HG03558 (cell line): Measurements from ENCODE around the gene CARNS1.

Experiments
- ATAC-seq: cut with Tn5 transposase; IDR thresholded peaks from one replicate; pipeline ENCODE4 v1.9.1; 2021; ENCODE audit warnings: moderate number of reproducible peaks; ENCODE audit not compliant: unreplicated experiment; ENCODE audit errors: extremely low read depth

The CARNS1 gene, protein sequence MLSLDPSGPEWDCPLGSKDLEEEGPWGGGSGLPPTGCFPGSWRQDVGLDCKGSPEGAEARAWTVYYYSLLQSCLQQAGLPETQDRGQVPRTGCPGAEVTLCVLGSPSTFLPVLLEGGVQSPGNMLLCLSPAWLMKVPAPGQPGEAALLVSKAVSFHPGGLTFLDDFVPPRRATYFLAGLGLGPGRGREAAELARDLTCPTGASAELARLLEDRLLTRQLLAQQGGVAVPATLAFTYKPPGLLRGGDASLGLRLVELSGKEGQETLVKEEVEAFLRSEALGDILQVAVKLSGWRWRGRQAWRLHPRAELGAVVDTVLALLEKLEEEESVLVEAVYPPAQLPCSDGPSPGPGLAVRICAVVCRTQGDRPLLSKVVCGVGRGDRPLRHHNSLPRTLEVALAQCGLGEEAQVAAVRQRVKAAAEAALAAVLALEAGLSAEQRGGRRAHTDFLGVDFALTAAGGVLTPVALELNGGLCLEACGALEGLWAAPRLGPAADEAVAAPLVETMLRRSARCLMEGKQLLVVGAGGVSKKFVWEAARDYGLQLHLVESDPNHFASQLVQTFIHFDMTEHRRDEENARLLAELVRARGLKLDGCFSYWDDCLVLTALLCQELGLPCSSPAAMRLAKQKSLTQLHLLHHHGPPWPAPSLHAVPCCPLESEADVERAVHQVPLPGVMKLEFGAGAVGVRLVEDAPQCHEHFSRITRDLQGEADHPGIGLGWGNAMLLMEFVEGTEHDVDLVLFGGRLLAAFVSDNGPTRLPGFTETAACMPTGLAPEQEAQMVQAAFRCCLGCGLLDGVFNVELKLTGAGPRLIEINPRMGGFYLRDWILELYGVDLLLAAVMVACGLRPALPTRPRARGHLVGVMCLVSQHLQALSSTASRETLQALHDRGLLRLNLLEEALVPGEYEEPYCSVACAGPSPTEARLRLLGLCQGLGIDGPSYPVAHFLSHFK

DNA sequence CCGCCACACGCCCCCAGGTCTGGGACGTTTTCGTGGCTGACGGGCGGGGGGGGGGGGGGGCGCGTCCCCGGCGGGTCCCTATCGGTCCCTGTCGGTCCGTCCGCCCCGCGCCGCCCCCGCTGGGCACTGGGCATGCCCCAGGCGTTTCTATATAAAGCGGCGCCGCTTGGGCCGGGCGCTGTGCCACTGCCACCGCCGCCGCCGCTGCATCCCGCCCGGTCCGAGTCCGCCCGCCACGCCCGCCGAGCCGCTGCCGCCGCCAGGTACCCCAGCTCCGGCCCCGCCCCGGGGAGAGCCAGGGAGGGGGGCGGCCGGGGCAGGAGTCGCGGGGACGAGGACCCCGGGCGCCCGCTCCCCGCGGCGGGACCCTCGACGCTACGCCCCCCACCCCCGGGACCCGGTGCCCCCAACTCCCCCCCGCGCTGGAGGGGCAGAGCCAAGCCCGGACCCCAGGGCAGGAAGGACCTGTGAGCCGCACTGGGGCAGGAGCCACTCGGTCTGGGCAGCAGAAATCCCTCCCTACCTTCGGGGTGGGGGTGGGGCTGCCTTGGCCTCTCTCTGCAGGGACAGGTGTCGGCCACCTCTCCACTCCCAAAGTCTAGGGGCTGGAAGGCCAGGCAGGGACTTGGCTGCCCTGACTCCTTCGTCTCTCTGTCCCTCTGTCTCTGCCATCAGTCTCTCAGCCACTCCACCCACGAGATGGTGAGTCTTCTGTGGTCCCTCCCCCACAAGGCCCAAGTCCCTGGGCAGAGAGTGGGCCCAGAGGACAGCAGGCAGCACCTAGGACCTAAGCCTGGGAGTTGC lies at the start of gene CARNS1:
Gene CARNS1 (plus strand): TSS at position 178 of the 804 bp plus-strand sequence. CDS start 522 bp downstream, at position 700.
- ATAC-seq: no peak

DNA sequence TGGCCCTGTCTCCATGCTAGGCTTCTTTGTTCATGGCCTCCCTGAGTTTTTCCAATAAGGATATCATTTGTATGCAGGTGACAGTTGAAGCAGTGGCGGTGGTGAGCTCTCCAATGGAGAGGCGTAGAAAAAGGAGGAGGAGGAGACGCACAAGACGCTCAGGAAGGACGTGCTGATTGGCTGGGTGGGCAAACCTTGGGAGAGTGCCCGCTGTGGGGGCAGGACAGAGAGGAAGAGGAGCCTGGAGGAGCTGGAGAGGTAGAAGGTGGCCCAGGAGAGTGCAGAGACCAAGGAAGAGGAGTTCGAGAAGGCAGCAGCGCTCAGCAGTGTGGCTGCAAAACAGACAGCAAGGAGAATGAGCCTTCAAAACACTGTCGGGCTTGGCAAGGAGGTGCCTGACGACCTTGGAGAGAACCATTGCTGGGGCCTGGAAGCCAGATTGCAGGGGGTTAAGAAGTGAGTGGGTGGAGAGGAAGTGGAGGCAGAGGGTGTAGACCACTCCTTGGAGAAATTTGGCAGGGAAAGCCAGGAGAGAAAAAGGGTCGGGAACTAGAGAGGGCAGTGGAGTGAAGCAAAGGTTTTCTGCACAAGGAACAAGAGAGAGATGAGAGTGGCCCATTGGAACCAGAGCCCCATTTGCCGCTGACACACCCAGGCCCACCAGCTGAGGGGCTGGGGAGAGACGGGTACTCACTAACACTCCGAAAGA lies 49.6 kb upstream of the CARNS1 start:
- no peak for ATAC-seq

GRCh38 chr11:67366546-67366945 lies 48.9 kb upstream of the CARNS1 start:
- ATAC-seq: no peak

GRCh38 chr11:67366961-67367760 lies 48.3 kb upstream of the CARNS1 start:
- no peak for ATAC-seq

DNA sequence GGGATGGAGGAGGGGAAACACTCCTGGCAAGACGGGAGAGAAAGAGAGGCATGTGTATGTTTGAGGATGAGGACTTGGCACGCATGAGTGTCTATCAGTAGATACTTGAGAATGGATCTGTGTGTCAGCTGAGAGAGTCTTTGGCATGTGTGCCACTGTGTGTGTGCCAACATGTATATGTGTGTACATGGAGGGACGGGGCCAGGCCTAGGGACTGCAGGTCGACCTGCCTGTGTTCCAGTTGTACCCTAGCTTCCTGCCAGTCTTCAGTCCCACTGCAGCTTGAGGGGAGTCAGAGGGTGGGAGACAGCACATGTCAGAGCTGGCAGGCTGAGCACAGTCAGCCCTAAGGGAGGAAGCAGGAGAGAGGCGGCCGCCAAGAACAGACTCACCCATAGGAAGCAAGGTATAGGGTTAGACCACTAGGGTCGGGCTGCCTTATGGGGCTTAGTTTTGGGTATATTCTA lies 47.7 kb upstream of the CARNS1 start:
- ATAC-seq: no peak

GRCh38 chr11:67368621-67369020 lies 46.9 kb upstream of the CARNS1 start:
- no peak for ATAC-seq

DNA sequence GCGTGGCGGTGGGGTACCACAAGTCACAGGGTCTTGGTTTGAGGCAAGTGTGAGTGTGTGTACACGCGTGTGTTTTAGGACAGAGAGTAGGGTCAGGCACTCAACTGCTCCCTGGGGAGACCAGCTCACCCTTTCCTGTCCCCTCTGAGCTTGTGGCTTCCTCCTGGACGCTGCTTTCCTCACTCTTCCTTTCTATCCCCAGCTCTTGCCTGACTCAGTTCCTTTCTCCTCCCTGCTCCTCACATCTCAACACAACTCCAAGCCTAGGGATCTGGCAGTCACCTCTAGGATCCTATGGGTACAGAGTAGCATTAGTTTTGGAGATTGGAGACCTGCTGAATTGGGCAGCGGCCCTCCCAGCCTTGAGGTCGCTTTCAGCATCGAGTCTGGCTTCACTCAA lies 46.2 kb upstream of the CARNS1 start:
- no peak for ATAC-seq

DNA sequence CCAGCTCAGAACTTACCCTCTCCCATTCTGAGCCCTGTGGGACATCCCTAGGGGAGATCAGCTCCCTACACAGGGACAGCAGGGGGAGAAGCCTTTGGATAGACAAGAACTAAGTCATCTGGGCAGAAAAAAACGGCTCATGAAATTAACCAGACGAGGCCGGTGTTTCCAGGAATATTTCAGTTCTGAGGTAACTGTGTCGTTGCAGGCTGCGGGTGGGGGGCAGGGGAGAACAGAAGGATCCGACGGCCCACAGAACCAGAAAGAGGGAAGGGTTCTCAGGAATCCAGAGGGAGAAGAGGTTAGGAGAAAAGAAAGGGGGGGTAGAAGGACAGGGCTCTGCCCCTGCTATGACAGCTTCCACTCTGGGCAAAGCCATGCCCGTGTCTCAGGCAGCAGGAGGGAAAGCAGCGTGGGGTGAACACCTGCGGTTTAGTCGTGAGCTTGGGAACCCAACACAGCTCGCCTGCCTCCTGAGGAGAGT lies 45.6 kb upstream of the CARNS1 start:
- no peak for ATAC-seq

DNA sequence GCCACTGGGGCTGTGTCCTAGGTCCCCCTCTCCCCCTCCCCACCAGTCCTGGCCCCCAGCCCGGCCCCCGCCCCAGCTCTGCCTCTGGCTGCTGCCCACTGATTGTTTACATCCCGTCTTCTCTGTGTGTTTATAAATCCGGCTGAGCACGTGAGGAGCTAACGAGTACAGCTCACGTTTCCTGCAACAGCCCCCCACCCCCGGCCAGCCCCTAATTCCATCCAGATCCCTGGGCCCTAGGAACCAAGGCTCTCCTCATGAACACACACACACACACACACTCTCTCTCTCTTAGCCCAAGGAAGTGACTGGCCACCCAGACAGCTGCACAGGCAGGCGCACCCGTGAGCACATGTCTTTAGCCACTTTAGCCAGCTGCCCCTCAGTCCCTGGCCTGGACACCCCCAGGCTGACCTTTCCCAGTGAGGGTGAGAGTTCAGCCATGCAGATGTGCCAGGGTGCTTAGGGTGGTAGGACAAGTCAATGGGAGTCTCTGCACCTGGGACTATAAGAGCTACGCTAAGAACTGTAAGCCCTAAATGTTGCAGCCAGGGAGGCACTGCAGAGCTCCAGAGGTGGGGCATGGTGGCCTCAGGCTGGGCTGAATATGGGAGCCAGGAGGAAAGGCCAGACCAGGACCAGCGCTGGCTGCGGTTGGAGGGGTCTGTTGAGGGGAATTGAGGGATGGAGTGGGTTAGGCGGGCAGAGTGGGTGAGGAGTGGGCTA lies 45.0 kb upstream of the CARNS1 start:
- no peak for ATAC-seq

DNA sequence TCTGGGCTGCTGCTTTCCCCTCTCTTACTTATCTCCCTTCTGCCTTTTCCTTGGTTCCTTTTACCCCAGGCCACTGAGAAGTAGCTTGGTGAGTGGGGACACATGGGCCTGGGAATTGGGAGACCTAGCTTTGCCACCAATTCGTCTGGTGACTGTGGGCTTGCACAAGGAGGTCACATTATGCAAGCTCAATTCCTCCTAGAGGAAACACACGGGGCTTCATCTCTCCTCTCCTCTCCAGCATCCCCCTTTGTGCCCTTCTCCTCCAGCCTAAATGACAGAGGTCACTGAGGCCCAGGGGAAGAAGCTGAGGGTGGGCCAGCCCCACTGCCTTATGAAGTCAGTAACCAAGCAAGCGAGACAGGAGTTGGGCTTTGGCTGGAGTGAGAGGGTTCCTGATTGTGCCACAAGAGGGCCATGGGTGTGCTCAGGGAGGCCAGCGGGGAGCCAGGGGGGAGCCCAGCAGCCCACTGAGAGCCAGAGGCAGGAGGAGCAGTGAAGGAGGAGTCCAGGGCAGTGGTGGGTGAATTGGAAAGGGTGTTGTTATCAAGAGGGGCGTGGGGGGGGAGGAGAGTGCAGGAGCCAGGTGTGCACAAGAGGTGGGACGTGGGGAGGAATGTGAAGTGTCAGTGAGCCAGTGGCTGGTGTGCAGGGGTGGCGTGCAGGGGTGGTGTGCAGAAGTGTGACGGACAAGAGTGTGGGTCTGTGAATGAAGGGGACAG lies 44.1 kb upstream of the CARNS1 start:
- ATAC-seq: no peak

GRCh38 chr11:67371911-67372320 lies 43.6 kb upstream of the CARNS1 start:
- no peak for ATAC-seq

GRCh38 chr11:67372321-67372992 lies 43.0 kb upstream of the CARNS1 start:
- no peak for ATAC-seq

GRCh38 chr11:67372993-67373647 lies 42.4 kb upstream of the CARNS1 start, which contains the start of gene CLCF1:
TSS of gene CLCF1 (minus strand) at chr11:67373598. CDS start at chr11:67373539, 59 bp downstream.
- no peak for ATAC-seq

DNA sequence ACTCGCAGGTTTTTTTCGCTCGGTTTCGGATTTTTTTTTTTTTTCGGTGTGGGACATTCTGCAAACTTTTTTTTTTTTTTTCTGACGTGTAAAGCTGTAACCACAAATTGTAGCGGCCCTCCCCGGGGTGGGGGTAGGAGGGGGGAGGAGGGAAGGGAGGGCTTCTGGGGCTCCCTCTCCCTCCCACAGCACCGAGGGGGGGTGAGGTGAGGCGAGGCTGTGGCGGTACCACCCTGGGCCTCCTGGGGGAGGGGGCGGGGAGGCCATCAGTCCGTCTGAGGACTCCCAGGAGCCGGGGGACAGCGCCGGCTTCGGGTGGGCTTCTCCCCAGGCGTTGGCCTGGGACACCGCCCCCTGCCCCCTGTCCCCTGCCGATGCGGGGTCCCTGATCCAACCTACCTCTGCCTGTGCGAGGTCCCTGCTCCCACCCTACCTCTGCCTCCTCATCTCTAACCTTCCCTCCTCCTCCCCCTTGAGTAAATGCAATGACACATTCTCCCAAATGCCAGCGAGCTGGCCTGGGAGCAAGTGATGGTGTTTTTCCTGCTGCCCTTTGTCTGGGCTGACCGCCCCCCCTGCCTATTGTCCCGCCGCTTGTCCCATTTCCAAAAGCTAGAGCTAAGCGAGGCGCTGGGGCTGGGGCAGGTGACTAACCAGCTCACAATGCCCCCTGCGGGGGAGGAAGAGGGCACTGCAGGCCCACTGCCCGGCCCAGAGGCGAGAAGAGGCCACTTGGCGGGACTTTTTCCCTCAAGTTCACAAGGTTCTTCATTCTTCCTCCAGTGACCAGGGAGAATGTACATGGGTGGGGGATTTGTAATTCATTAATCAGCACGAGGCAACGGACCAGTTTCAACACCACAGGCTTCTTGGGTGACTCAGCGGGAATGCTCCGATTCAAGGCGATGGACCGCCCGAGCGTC lies 41.6 kb upstream of the CARNS1 start:
- no peak for ATAC-seq

GRCh38 chr11:67374571-67375281 lies 40.8 kb upstream of the CARNS1 start:
- no peak for ATAC-seq
